ENCODE results near the gene CCIN. TPM values are rescaled to one million over a fixed set of nuclear protein-coding genes. Genes with fewer than 3 reads are reported as not detected.

CCIN gene
- total RNA-seq, 1 experiment from 2014 or later, result 0.61 TPM

GRCh38 chr9:36194326-36195000, 25.3 kb downstream of the CCIN start:
- no peaks in the 10 kb centered on the region for H3K27me3 ChIP-seq (replicated peaks)
- no peak overlapping the region for H3K4me3 ChIP-seq
- no peak overlapping the region for H3K27ac ChIP-seq
- H3K9me3 ChIP-seq (replicated peaks), result no peaks in the 10 kb centered on the region
- peaks cover 20% of the 10 kb centered on the region for H3K4me1 ChIP-seq (replicated peaks)
- H3K36me3 ChIP-seq, result peaks cover 20% of the 10 kb centered on the region
- no peak for DNase-seq (ENCODE audit: low read depth in 1 of 2, low spot score in 2 of 2)

GRCh38 chr9:36204906-36205547, 35.8 kb downstream of the CCIN start:
- no peak overlapping the region for H3K27ac ChIP-seq
- H3K4me1 ChIP-seq (replicated peaks), result peaks cover 6% of the 10 kb centered on the region; the same call in 1 of the 2 replicates
- no peaks in the 10 kb centered on the region for H3K27me3 ChIP-seq (replicated peaks)
- no peaks in the 10 kb centered on the region for H3K9me3 ChIP-seq (replicated peaks)
- H3K36me3 ChIP-seq, result peaks cover 82% of the 10 kb centered on the region
- no peak overlapping the region for H3K4me3 ChIP-seq
- DNase-seq (ENCODE audit: low read depth in 1 of 2, low spot score in 2 of 2), result no peak

- no peak for DNase-seq (ENCODE audit: low read depth in 1 of 2, low spot score in 2 of 2)
- H3K36me3 ChIP-seq, result peaks cover 82% of the 10 kb centered on the region
- H3K4me3 ChIP-seq, result no peak overlapping the region
- no peaks in the 10 kb centered on the region for H3K27me3 ChIP-seq (replicated peaks)
- H3K27ac ChIP-seq, result no peak overlapping the region
- peaks cover 6% of the 10 kb centered on the region; the same call in 1 of the 2 replicates for H3K4me1 ChIP-seq (replicated peaks)
- H3K9me3 ChIP-seq (replicated peaks), result no peaks in the 10 kb centered on the region
Measured at GRCh38 chr9:36207016-36207415, 37.8 kb downstream of the CCIN start.

GRCh38 chr9:36207546-36208012, 38.4 kb downstream of the CCIN start:
- Histone ChIP-seq H3K27me3 (replicated peaks) (no peaks in the 10 kb centered on the region), H3K4me1 (replicated peaks) (peaks cover 6% of the 10 kb centered on the region; the same call in 1 of the 2 replicates), H3K4me3 (no peak overlapping the region), H3K36me3 (peaks cover 82% of the 10 kb centered on the region), H3K9me3 (replicated peaks) (no peaks in the 10 kb centered on the region), H3K27ac (no peak overlapping the region)
- no peak for DNase-seq (ENCODE audit: low read depth in 1 of 2, low spot score in 2 of 2)

GRCh38 chr9:36208521-36209253, 39.5 kb downstream of the CCIN start:
- H3K27me3 ChIP-seq (replicated peaks), result no peaks in the 10 kb centered on the region
- peaks cover 78% of the 10 kb centered on the region for H3K36me3 ChIP-seq
- H3K27ac ChIP-seq, result no peak overlapping the region
- no peak for DNase-seq (ENCODE audit: low read depth in 1 of 2, low spot score in 2 of 2)
- no peak overlapping the region for H3K4me3 ChIP-seq
- peaks cover 6% of the 10 kb centered on the region; the same call in 1 of the 2 replicates for H3K4me1 ChIP-seq (replicated peaks)
- no peaks in the 10 kb centered on the region for H3K9me3 ChIP-seq (replicated peaks)

- peaks cover 6% of the 10 kb centered on the region; the same call in 1 of the 2 replicates for H3K4me1 ChIP-seq (replicated peaks)
- DNase-seq (ENCODE audit: low read depth in 1 of 2, low spot score in 2 of 2), result no peak
- H3K27ac ChIP-seq, result no peak overlapping the region
- H3K9me3 ChIP-seq (replicated peaks), result no peaks in the 10 kb centered on the region
- no peaks in the 10 kb centered on the region for H3K27me3 ChIP-seq (replicated peaks)
- H3K36me3 ChIP-seq, result peaks cover 66% of the 10 kb centered on the region
- H3K4me3 ChIP-seq, result no peak overlapping the region
Measured at GRCh38 chr9:36210722-36211121, 41.5 kb downstream of the CCIN start.

GRCh38 chr9:36211510-36211909, 42.3 kb downstream of the CCIN start:
- Histone ChIP-seq H3K4me3 (no peak overlapping the region), H3K27me3 (replicated peaks) (no peaks in the 10 kb centered on the region), H3K4me1 (replicated peaks) (peaks cover 6% of the 10 kb centered on the region; the same call in 1 of the 2 replicates), H3K36me3 (peaks cover 64% of the 10 kb centered on the region), H3K9me3 (replicated peaks) (no peaks in the 10 kb centered on the region), H3K27ac (no peak overlapping the region)
- no peak for DNase-seq (ENCODE audit: low read depth in 1 of 2, low spot score in 2 of 2)

- Histone ChIP-seq H3K27me3 (replicated peaks) (no peaks in the 10 kb centered on the region), H3K9me3 (replicated peaks) (no peaks in the 10 kb centered on the region), H3K4me1 (replicated peaks) (no peaks in the 10 kb centered on the region), H3K36me3 (peaks cover 50% of the 10 kb centered on the region), H3K27ac (no peak overlapping the region), H3K4me3 (no peak overlapping the region)
- no peak for DNase-seq (ENCODE audit: low read depth in 1 of 2, low spot score in 2 of 2)
Measured at GRCh38 chr9:36213387-36213786, 44.2 kb downstream of the CCIN start.

GRCh38 chr9:36213989-36214388, 44.8 kb downstream of the CCIN start:
- no peaks in the 10 kb centered on the region for H3K9me3 ChIP-seq (replicated peaks)
- no peak overlapping the region for H3K27ac ChIP-seq
- DNase-seq (ENCODE audit: low read depth in 1 of 2, low spot score in 2 of 2), result no peak
- no peaks in the 10 kb centered on the region for H3K27me3 ChIP-seq (replicated peaks)
- no peaks in the 10 kb centered on the region for H3K4me1 ChIP-seq (replicated peaks)
- H3K36me3 ChIP-seq, result peaks cover 49% of the 10 kb centered on the region
- H3K4me3 ChIP-seq, result no peak overlapping the region

- no peaks in the 10 kb centered on the region for H3K9me3 ChIP-seq (replicated peaks)
- H3K27ac ChIP-seq, result no peak overlapping the region
- no peak overlapping the region for H3K4me3 ChIP-seq
- H3K36me3 ChIP-seq, result peaks cover 43% of the 10 kb centered on the region
- DNase-seq (ENCODE audit: low read depth in 1 of 2, low spot score in 2 of 2), result no peak
- H3K27me3 ChIP-seq (replicated peaks), result no peaks in the 10 kb centered on the region
- no peaks in the 10 kb centered on the region for H3K4me1 ChIP-seq (replicated peaks)
Measured at GRCh38 chr9:36214571-36214970, 45.4 kb downstream of the CCIN start.

- H3K36me3 ChIP-seq, result peaks cover 25% of the 10 kb centered on the region
Measured at GRCh38 chr9:36217256-36217968, 48.2 kb downstream of the CCIN start.

GRCh38 chr9:36218011-36218410, 48.8 kb downstream of the CCIN start:
- Histone ChIP-seq H3K27ac (no peak overlapping the region), H3K4me1 (replicated peaks) (no peaks in the 10 kb centered on the region), H3K4me3 (no peak overlapping the region), H3K36me3 (peaks cover 26% of the 10 kb centered on the region), H3K9me3 (replicated peaks) (no peaks in the 10 kb centered on the region), H3K27me3 (replicated peaks) (no peaks in the 10 kb centered on the region)
- DNase-seq (ENCODE audit: low read depth in 1 of 2, low spot score in 2 of 2), result no peak

More at GRCh38 chr9:36217256-36217968, 48.2 kb downstream of the CCIN start:
- no peaks in the 10 kb centered on the region for H3K9me3 ChIP-seq (replicated peaks)
- no peak overlapping the region for H3K4me3 ChIP-seq
- H3K4me1 ChIP-seq (replicated peaks), result no peaks in the 10 kb centered on the region
- no peaks in the 10 kb centered on the region for H3K27me3 ChIP-seq (replicated peaks)
- no peak for DNase-seq (ENCODE audit: low read depth in 1 of 2, low spot score in 2 of 2)
- no peak overlapping the region for H3K27ac ChIP-seq

GRCh38 chr9:36218411-36218901, 49.3 kb downstream of the CCIN start:
- Histone ChIP-seq H3K27ac (no peak overlapping the region), H3K27me3 (replicated peaks) (no peaks in the 10 kb centered on the region), H3K36me3 (peaks cover 28% of the 10 kb centered on the region), H3K4me3 (no peak overlapping the region), H3K9me3 (replicated peaks) (no peaks in the 10 kb centered on the region), H3K4me1 (replicated peaks) (no peaks in the 10 kb centered on the region)
- no peak for DNase-seq (ENCODE audit: low read depth in 1 of 2, low spot score in 2 of 2)

Data from SJSA1 (cell line).